HG03520 (cell line): ENCODE results near the gene DMD.
"Not testable (repeated sequence)": the region's sequence is repeated elsewhere in the genome, so short reads cannot be mapped to it uniquely, and the experiment has no call there.

Source experiments
- ATAC-seq: cut with Tn5 transposase; IDR thresholded peaks from one replicate; pipeline ENCODE4 v1.9.1; 2021; ENCODE audit warnings: mild to moderate bottlenecking, moderate library complexity; ENCODE audit not compliant: unreplicated experiment

Gene DMD

GRCh38 chrX:32867781-32868523 is 343.4 kb downstream of the DMD start:
- no peak for ATAC-seq

- no peak for ATAC-seq
Observed at GRCh38 chrX:32852203-32852602, 359.1 kb downstream of the DMD start.

GRCh38 chrX:32851556-32851955 is 359.8 kb downstream of the DMD start:
- ATAC-seq, result no peak

GRCh38 chrX:32847921-32848320 is 363.4 kb downstream of the DMD start:
- no peak for ATAC-seq

GRCh38 chrX:32842053-32842452 is 369.3 kb downstream of the DMD start:
- no peak for ATAC-seq

GRCh38 chrX:32839781-32840180 is 371.6 kb downstream of the DMD start:
- ATAC-seq, result no peak

GRCh38 chrX:32825009-32825408 is 386.3 kb downstream of the DMD start:
- ATAC-seq, result no peak

GRCh38 chrX:32804034-32804433 is 407.3 kb downstream of the DMD start:
- ATAC-seq, result no peak

- no peak for ATAC-seq
Observed at GRCh38 chrX:32798990-32799389, 412.4 kb downstream of the DMD start.

GRCh38 chrX:32788936-32789335 is 422.4 kb downstream of the DMD start:
- ATAC-seq, result no peak

GRCh38 chrX:32780109-32780508 is 431.2 kb downstream of the DMD start:
- ATAC-seq, result no peak

- ATAC-seq, result no peak
Observed at GRCh38 chrX:32778965-32779364, 432.4 kb downstream of the DMD start.

GRCh38 chrX:32774966-32775365 is 436.4 kb downstream of the DMD start:
- ATAC-seq, result no peak

GRCh38 chrX:32749070-32749469 is 462.3 kb downstream of the DMD start:
- no peak for ATAC-seq

GRCh38 chrX:32745323-32745722 is 466.0 kb downstream of the DMD start:
- ATAC-seq, result no peak

GRCh38 chrX:32744921-32745320 is 466.4 kb downstream of the DMD start:
- no peak for ATAC-seq

- no peak for ATAC-seq
Observed at GRCh38 chrX:32741910-32742309, 469.4 kb downstream of the DMD start.

- ATAC-seq, result no peak
Observed at GRCh38 chrX:32708542-32708941, 502.8 kb downstream of the DMD start.

GRCh38 chrX:32705385-32705784 is 506.0 kb downstream of the DMD start:
- ATAC-seq, result not testable (repeated sequence)

- no peak for ATAC-seq
Observed at GRCh38 chrX:32687379-32687778, 524.0 kb downstream of the DMD start.

- ATAC-seq, result no peak
Observed at GRCh38 chrX:32678487-32678886, 532.9 kb downstream of the DMD start.

GRCh38 chrX:32673193-32673592 is 538.2 kb downstream of the DMD start:
- no peak for ATAC-seq

GRCh38 chrX:32662516-32662915 is 548.8 kb downstream of the DMD start:
- no peak for ATAC-seq
